GM18867 (cell line): ENCODE measurements around the gene COLEC12.

Source experiments
- ATAC-seq: cut with Tn5 transposase; IDR thresholded peaks from one replicate; pipeline ENCODE4 v1.9.1; 2021; ENCODE audit warnings: mild to moderate bottlenecking, moderate library complexity; ENCODE audit not compliant: unreplicated experiment

The COLEC12 gene

GRCh38 chr18:506801-507200 is 6.3 kb upstream of the COLEC12 start:
- ATAC-seq = no peak

- no peak for ATAC-seq
Observed at GRCh38 chr18:506264-506663, 5.8 kb upstream of the COLEC12 start.

- peak; percentile 97 for ATAC-seq
Observed at GRCh38 chr18:505483-506122, 5.1 kb upstream of the COLEC12 start.

- no peak for ATAC-seq
Observed at GRCh38 chr18:501406-501714, 859 bp upstream of the COLEC12 start.

GRCh38 chr18:499776-500631 is 497 bp downstream of the COLEC12 start:
- ATAC-seq = no peak

GRCh38 chr18:498931-499775 is 1.3 kb downstream of the COLEC12 start:
- ATAC-seq = no peak

- ATAC-seq = no peak
Observed at GRCh38 chr18:497688-498087, 2.8 kb downstream of the COLEC12 start.

GRCh38 chr18:495452-495851 is 5.0 kb downstream of the COLEC12 start:
- ATAC-seq = no peak

- ATAC-seq = peak; percentile 54
Observed at GRCh38 chr18:495017-495416, 5.5 kb downstream of the COLEC12 start.

- ATAC-seq = no peak
Observed at GRCh38 chr18:493986-494983, 6.2 kb downstream of the COLEC12 start.

GRCh38 chr18:492451-492850 is 8.1 kb downstream of the COLEC12 start:
- no peak for ATAC-seq

GRCh38 chr18:490624-491023 is 9.9 kb downstream of the COLEC12 start:
- ATAC-seq = no peak

GRCh38 chr18:490024-490366 is 10.5 kb downstream of the COLEC12 start:
- ATAC-seq = no peak

GRCh38 chr18:489244-490023 is 11.1 kb downstream of the COLEC12 start:
- no peak for ATAC-seq

GRCh38 chr18:486929-487740 is 13.4 kb downstream of the COLEC12 start:
- no peak for ATAC-seq

- no peak for ATAC-seq
Observed at GRCh38 chr18:484749-485464, 15.6 kb downstream of the COLEC12 start.

GRCh38 chr18:478681-479080 is 21.8 kb downstream of the COLEC12 start:
- ATAC-seq = no peak

GRCh38 chr18:477565-477964 is 22.9 kb downstream of the COLEC12 start:
- peak; percentile 56 for ATAC-seq
